ENCODE data around the gene SNX18.

SNX18 gene

DNA sequence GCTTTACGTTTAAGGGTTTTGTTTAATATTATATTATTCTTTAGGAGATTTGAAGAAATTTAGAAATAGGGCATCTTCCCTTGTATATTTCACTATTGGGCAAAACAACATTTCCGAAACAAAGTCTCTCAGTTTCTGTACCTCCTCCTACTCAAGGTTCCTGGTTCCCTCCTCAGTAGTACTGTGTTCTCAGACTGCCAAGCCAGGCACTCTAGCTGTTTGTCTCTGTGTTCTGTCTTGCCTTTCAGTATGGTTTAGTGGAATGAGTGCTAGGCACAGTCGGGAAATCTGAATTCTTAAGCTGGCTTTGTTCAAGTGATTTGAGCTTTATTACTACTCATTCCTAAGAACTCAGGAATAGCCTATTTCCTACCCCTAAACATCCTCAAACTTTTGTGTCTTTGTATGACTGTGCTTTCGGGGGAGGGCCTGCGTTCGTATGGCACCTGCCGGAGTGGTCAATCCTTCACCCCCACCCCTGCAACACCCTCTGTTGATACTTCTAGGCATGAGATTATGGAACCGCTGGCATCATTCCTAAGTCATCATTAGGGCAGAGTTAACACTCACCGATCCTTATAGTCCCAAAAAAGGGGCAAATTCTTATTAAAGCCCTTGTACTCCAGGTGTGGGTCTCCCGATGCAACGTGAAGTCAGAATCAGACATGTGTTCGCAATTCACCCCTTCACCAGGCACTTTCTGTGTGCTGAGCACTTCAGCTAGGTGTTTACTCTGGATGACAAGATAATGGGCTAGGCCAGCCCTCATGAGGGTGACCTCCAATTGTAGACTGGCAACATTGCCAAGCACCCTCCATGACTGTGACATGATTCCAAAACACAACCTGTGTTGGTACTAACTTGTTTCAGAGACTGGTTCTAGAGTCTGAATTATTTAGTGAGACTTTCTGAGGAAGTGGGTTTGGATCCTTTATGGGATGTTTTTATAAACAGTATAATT, 24.5 kb downstream of the SNX18 start:
- DNase-seq, result no peak

GRCh38 chr5:54544044-54544443, 26.5 kb downstream of the SNX18 start:
- DNase-seq, result no peak

GRCh38 chr5:54545796-54546195, 28.2 kb downstream of the SNX18 start:
- no peak for DNase-seq

GRCh38 chr5:54547711-54548250, 30.2 kb downstream of the SNX18 start:
- no peak for DNase-seq

- DNase-seq, result no peak
These were observed 31.0 kb downstream of the SNX18 start for GRCh38 chr5:54548565-54548964.

GRCh38 chr5:54551292-54551691, 33.7 kb downstream of the SNX18 start:
- DNase-seq, result no peak

DNA sequence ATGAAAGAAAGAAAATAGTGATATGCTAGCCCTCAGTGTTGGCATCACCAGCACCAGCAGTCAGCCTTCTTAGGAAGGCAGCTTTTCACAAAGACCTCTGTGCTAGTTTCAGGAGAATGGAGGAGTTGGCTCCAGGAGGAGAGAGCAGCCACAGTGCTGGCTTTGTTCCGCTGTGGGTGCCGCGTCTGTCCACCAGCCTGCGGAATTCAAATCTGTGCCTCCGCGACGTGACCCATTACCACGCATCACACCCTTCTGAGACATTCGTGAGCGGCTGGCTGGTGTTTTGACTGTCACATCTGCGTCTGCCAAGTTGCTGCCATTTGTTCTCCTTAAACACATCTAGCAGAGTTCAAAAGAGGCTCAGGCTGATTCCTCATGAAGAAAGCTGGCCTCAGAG, 34.4 kb downstream of the SNX18 start:
- DNase-seq, result no peak

- DNase-seq, result no peak
These were observed 34.9 kb downstream of the SNX18 start for GRCh38 chr5:54552446-54552845.

GRCh38 chr5:54553659-54554207, 36.2 kb downstream of the SNX18 start:
- DNase-seq, result no peak

- no peak for DNase-seq
These were observed 38.6 kb downstream of the SNX18 start for GRCh38 chr5:54556141-54556540.

- DNase-seq, result no peak
These were observed 40.8 kb downstream of the SNX18 start for GRCh38 chr5:54558362-54558761.

DNA sequence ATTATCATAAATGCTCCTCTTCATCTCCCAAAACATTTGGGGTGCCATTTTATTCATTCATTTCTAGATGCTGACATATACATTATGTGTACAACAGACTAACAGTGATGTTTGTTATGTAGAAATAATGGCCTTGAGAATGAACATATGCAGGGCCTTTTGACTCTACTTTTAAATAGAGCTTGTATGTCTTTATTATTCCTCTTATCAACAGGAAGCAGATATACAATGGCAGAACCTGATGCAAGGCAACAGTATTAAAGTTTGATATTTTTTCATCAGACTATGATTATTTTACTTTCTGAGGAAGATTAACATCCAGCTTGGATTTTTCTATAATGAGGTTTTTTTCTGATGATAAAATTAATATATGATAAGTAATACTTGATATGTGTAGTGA, 44.1 kb downstream of the SNX18 start:
- no peak for DNase-seq

DNA sequence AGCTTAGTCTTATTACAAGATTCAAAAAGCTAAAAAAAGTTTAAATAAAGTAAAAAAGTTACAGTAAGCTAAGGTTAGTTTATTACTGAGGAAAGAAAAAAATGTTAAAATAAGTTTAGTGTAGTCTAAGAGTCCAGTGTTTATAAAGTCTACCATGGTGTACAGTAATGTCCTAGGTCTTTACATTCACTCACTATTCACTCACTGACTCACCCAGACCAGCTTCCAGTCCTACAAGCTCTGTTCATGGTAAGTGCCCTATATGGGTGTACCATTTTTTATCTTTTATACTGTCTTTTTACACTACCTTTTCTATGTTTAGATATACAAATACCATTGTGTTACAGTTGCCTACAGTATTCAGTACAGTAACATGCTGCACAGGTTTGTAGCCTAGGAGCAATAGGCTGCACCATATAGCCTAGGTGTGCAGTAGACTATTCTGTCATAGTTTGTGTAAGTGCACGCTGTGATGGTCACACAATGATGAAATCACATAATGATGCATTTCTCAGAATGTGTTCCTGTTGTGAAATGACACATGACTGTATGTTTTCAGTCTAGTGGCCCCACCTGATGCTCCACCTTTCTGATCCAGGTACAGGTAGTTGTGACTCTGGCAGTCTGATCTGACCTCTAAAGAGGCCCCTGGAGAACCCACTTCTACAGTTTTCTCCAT, 45.7 kb downstream of the SNX18 start:
- no peak for DNase-seq

DNA sequence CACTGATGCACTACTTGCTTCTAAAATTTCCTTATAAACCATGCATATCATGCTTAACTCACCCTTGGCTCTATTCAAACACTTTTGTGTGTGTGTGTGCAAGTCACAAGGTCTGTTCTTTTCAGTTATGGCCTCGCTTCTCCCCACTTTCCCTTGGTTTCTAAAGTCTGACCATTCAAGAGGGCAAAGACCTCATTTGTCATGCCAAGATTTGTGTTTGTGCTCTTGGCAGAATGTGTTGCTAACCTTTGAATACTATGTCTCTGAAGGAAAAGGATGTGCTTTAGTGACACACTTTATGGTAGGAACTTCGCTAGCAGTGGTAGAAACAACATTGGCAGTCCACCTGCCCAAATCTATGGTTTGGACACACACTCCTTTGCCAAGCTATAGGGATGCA, 50.4 kb downstream of the SNX18 start:
- DNase-seq, result no peak

DNA sequence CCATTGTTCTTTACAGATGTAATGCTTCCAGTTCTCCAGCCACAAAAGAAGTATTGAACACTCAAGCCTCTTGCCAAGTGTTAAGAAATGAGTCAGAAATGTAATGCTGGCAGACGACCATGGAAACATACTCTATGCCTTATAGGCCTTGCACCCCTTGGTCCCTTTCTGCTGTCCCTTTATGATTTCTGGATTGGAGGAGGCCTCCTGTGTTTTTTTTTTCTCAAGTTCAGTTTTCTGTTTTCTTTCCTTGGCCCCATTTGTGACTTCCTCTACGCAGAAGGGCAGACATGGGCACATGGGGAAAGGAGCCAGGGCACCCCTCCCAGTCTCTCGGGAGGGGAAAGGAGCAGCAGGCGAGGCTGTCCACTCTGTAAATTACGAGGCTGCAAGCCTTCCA, 53.4 kb downstream of the SNX18 start:
- DNase-seq, result no peak

- DNase-seq, result no peak
These were observed 53.9 kb downstream of the SNX18 start for GRCh38 chr5:54571462-54571861.

- DNase-seq, result no peak
These were observed 56.4 kb downstream of the SNX18 start for GRCh38 chr5:54573812-54574489.

- no peak for DNase-seq
These were observed 60.0 kb downstream of the SNX18 start for GRCh38 chr5:54577528-54577927.

- no peak for DNase-seq
These were observed 60.5 kb downstream of the SNX18 start for GRCh38 chr5:54577937-54578653.

- DNase-seq, result no peak
These were observed 62.2 kb downstream of the SNX18 start for GRCh38 chr5:54579591-54580295.

- DNase-seq, result no peak
These were observed 63.6 kb downstream of the SNX18 start for GRCh38 chr5:54580997-54581811.

Data from activated naive CD4-positive, alpha-beta T cell (primary cell).